Measurements from ENCODE around the gene PTER.

PTER gene, protein sequence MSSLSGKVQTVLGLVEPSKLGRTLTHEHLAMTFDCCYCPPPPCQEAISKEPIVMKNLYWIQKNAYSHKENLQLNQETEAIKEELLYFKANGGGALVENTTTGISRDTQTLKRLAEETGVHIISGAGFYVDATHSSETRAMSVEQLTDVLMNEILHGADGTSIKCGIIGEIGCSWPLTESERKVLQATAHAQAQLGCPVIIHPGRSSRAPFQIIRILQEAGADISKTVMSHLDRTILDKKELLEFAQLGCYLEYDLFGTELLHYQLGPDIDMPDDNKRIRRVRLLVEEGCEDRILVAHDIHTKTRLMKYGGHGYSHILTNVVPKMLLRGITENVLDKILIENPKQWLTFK

DNA sequence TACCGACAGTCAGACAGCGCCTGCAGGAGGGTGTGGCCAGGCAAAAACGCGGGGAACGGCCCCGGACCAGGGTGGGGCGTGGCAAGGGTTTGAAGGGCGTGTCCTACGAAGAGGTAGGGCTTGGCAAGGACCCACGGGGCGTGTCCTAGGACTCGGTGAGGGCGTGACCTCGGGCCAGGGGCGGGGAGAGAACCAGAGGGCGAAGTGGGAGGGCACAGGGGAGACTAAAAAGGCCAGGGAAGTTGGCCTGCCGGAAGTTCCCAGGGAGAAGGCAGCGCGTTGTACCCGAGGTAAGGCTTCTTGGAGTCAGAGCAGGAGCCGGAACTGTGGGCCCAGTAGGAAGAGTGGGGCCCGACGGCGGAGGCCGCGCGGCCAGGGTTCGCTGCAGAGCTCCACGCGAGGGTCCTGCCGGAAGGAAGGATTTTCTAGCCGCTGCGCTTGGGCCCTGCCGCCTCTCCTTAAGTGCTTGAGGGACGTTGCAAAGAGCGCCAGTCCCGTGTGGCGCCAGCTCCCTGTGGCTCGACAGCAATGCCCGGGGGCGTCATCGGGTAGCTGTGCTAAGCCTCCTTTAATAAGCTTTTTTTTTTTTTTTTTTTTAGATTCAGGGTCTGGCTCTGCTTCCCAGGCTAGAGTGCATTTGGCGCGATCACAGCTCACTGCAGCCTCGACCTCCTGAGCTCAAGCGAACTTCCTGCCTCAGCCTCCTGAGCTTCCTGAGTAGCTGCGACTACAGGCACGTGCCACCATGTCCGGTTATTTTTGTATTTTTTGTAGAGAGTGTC, at the start of gene PTER:
Gene PTER, plus strand, starts transcription at position 253 of the 782 bp plus-strand sequence. CDS start 47,375 bp downstream, outside the sequence.
- peak; percentile 67 for DNase-seq

DNA sequence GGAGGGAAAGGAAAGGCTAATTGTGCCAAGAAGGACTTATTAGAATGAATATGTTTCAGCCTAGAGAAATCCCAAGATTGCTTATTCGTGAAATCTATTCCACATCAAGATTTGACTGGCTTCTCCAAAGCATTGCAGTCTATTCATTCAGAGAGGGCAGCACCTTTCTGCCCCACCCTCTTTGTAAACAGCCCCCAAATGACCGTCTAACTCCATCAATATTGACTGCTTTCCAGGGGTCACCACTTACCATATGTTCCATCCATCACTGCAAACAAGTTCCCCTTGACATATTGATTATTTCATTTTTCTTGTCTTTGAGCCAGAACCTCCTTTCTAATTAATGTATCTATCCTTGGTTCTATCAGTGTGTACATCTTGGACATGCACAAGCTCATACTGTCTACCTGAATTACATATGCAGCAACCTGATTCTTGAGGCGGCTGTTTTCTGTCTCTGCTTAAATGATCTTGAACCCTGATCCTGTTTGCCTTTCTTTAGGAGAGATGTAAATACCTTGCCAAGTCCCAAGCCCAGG, 44.2 kb upstream of the PTER start:
- no peak for DNase-seq

DNA sequence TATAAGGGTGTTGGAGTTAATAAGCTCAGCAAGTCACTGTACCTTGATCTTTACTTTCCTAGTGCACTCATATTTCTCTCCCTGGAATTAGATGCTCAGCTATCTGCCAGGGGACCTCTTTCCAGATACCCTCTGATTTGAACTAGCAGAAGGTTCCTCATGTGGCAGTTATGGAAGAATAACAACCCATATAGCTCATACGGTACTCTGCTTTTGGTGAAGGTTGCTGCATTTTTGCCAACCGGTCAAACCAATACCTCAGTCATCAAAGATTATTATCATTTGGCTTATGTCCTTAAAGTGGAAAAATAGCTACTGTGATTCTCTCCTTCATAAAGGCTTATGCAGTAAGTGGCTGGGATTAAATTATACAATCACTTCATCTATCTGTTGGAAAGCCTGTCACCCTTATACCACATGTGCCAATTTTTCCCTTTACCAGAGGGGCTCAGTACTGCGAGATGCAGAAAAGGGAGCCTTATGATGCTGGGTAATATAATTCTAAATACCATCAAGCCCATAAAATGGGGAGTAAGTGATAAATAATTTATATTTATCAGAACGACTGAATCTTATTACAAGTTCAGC, 43.4 kb upstream of the PTER start:
- DNase-seq, result no peak

DNA sequence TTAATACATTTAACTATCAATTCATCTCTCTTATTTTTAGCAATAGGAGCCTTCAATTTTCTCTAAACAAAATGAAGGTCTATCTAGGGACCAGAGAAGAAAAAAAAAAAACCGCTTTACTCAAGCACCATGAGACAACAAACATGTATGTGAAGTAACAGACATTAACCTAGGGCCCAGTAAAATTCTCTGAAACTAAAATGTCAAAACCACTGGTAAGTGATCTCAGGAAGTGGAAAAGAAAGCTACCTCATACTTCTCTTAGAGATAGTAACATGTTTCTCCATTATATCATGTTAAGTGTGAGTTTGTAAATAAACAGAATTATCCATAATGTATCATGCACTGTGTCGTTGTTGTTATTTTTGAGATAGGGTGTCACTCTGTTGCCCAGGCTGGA, 35.4 kb upstream of the PTER start:
- no peak for DNase-seq

DNA sequence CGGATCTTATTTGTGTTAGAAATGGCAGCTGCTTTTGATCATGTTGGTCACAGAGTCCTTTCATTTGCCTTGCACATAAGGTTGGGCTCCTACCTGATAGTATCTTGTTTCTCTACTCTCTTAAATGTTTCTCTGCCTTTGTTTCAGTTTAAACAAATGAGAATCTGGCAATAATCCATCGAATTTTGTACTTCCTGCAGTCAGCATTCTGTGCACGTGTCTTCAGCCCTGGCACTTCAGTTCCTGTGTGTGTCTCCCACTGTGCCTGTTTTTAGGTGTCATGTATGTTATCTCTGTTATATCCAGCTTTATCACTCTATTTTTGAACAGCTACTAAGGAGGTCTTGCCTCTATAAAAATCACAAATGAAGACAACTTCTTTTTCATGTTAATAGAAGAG, 28.4 kb upstream of the PTER start:
- DNase-seq, result no peak

DNA sequence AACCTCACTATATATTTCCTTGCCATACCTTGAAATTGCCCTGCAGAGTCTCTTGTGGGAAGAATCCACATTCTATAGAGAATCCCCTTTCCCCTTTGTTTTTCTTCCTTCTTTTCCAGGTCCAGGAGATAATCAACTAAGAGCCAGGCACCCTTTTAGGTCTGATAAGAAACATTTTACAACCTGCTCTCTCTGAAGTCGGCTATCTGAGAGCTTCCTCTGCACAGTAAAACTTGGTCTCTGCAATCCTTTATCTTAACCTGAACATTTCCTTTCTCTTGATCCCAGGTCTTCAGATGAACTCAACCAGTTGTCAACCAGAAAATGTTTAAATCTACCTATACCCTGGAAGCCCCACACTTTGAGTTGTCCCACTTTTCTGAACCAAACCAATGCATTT, 19.5 kb upstream of the PTER start:
- DNase-seq, result no peak

DNA sequence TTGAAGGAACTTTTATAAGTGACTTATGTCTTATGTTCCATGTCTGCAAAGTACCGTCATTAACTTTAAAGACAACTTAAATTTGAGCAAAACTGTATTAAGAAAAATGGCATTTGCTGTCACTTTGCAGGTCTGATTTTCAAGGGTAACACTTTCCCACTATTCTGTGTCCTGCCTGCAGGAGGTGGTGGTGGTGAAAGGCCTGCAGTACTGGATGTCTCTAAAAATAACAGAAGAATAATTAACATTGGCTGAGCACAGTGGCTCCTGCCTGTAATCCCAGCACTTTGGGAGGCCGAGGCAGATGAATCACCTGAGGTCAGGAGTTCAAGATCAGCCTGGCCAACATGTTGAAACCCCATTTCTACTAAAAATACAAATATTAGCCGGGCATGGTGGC, 13.2 kb upstream of the PTER start:
- DNase-seq, result no peak

DNA sequence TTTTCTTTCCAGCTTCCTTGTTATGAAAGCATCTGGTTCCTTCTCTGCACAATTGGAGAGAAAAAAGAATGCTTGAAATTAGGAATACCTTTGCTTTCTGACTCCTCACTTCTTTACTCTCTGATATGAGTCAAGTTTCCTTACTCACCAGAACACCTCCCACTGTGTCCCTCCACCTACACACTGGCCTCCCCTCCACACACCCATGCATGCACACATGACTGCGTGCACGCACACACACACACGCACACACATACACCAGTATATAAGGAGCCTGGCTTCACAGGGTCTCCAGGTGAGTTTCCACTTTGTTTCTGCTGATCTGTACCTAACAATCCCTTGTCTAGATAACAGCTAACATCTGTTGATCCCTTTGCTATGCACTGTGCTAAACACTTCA, 11.4 kb upstream of the PTER start:
- DNase-seq, result no peak

DNA sequence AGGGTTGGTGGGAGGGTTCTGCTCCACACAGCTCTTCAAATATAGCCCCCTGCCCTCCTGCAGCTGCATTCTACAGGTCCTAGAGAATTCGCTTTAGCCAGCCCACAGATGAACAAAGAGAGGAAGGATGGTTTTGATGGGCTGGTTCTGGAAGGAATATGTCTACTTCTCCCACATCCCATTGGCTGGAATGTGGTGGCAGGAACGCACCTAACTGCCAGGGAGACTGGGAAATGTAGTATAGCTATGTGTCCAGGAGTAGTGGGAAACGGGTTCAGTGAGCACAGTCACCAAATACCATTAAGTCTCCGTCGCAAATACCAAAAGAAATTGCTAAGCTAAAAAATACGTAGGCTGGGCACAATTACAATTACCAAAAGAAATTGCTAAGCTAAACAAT, 7.3 kb upstream of the PTER start:
- no peak for DNase-seq

DNA sequence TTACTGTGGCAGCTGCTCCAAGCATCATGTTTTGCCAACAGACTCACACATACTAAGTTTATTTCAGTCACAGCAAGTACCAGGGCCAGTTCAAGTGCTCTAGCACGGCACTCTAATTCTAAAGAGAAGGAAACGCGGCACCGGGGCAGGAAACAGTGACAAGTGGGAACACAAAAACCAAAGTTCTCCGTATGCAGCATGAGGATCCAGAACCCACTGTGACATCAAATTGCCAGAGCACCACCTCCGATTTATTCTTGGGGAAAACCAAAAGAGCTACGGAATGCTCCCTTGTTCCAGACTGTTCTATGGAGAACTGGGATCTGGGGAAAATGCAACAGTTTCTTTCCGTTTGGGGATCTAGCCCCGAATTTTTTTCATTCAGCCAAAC, 448 bp upstream of the PTER start:
- no peak for DNase-seq

DNA sequence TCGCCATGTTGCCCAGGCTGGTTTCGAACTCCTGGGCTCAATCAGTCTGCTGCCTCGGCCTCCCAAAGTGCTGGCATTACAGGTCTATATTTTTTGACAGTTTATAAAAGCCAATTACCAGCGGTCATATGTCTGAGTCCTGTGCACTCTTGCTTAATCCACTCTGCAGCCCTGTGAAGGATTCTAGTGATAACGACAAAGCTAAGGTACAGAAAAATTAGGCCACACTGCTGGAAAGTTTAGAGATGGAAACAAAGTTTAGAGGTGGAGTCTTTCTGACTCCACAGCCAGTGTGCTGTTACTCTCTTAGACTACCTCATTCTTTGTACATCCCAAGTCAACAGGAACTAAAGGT, 707 bp downstream of the PTER start:
- DNase-seq, result no peak

DNA sequence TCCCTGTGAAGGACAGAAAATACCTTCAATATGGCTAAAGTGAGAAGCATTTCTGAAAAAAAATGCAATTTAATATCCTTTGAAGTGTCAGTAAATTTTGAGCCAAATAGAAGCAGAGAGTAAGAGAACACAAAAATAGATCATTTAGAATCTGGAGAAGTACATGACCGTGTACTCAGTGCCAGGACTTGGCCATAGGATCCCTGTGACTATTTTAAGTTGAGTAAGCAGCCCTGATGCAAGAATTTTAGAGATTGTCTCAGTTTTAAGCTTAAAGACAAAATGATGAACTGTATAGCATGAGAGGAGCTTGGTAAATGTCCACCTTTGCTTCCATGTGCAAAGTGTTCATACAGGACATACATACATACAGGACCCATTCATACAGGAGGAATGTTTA, 2.5 kb downstream of the PTER start:
- DNase-seq, result no peak

DNA sequence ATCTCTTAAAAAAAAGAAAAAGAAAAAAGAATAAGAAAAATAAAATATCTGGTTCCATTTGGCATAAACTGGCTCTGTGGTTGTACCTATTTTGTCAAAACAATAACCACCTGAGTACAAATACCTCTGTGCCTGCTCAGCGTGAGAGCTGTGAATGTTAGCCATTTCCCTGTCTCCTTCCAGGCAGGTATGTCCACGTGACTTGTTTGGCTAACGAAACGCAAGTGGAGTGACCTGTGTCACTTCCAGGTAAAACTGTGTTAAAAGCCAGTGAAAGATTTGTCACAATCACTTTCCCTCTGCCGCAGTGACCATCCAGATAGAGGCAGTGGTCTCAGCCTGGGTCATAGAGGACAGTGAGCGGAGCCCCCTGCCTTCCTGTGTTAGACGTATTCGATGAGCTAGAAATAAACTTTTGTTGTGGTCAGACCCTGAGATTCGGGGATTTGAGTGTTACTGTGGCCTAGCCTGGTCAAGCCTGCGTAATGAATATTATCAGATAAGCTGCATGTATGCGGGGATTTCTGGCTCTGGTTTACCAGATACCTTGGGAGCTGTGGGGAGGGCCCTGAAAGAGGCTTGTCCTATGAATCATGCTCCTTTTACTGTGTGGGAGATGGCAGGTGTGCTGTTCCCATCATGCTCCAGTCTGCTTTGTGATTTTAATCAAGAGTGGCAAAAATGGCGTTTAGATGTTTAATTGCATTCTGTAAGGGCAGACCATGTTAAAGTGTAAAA, 3.8 kb downstream of the PTER start:
- no peak for DNase-seq

DNA sequence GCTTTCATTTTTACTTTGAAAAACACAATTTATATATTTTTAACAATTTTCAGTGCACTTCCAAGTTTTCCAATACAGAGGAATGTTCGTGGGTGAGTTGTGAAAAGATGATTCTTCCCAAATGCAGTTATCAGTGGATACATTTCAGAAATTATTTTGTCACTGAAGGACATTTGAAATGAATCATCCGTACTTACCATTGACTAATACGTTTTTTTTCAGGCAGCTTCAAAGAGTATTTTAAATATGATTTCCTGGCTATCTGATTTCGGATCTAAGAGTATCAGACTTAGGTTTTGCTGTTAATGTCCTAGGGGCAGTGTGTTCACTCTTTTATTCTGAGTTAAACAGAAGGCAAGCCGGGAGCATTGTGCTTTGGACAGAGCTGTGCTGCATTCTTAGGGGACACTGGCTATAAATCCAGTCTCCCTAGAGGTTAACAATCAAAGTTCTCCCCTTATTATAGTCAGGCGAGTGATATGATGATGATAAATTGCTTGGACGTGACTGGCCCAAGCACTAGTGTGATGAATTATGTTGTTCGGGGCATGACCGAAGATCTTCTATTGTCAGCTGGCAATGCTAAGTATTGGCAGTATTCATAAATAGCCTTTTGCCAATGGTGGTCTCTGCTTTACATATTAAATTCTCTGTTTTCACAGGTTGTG, 4.5 kb downstream of the PTER start:
- DNase-seq, result no peak

DNA sequence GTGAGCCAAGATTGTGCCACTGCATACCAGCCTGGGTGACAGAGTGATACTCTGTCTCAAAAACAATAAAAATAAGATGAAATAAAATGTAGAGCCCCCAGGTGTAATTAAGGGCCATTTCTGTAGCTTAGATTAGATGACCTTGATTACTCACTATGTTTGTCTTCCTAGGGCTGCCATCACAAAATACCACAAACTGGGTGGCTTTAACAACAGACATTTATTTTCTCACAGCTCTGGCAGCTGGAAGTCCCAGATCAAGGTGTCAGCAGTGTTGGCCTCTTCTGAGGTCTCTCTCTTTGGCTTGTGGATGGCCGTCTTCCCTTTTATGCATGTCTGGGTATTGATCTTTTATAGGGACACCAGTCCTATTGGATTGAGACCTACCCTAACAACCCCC, 6.1 kb downstream of the PTER start:
- no peak for DNase-seq

DNA sequence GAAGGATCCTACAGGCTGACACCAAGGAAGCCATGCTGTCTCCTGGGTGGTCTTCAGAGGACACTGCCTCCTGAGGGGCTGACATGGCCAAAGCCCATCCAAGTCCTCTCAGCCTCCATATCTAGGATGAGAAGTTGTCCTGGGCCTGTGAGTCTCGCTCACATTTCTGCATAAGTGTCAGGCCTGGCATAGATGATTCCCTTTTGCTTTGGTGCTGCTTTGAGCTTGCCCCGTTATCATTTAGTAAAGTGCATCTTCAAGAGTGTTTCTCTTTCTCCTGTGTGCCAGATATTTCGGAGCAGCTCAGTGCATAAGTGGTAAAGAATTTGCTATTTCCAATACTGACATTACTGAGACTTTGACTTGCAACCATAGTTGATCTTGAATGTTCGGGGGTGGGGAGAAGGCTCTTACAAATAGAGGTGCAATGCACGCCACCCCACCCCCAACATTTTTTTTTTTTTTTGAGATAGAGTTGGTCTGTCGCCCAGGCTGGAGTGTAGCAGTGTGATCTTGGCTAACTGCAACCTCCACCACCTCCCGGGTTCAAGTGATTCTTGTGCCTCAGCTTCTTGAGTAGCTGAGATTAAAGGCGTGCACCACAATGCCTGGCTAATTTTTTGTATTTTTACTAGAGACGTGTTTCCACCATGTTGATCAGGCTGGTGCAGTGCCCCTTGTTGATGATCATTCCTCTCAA, 9.1 kb downstream of the PTER start:
- no peak for DNase-seq

DNA sequence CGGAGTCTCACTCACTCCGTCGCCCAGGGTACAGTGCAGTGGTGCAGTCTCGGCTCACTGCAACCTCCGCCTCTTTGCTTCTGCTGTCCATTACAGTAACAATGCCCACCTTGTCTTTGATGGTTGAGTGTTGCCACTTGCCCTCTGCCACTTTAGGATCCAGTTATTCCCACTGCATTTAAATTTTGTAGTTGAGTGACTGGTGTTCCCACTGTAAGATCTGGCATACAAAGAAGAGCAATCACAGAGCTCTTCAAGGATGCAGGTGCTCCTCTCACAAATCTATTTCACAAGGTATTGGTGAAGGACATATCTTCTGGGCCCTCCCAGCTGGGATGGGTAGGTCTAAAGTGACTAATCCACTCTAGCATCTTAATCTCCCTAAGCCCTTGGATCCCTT, 12.6 kb downstream of the PTER start:
- no peak for DNase-seq

DNA sequence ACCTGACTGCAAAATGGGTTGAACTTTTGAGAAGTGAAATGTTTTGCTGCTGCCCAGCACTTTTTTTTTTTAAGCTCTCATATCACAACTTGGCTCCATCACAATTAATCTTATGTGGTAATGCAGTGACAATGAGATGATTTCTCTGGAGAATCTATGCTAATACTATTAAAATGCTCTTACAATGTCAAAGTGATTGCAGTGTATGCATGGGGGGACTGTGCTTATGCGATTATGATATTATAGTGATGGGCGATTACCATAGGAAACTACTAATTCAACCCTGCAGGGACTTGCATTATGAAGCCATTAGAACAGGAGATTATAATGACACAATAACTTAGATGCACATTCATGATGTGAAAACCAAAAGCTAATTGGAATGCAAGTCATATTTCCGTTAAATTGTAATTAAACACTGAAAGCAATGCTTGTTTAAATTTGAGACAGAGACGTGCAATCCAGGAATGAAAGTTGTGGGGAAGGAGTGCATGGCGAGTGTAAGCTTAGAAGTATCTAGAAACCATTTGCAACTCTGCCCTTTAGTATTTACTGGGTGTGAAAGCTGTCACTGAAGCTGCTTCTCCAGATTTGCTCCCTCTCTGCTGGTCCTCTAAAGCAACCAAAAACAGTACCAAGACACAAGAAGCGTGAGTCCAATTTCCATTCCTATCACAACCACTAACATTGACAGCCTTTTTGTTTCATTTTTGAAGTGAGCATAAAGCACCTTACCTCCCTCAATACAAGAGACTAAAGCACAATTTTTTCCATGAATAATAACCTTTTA, 21.6 kb downstream of the PTER start:
- no peak for DNase-seq

DNA sequence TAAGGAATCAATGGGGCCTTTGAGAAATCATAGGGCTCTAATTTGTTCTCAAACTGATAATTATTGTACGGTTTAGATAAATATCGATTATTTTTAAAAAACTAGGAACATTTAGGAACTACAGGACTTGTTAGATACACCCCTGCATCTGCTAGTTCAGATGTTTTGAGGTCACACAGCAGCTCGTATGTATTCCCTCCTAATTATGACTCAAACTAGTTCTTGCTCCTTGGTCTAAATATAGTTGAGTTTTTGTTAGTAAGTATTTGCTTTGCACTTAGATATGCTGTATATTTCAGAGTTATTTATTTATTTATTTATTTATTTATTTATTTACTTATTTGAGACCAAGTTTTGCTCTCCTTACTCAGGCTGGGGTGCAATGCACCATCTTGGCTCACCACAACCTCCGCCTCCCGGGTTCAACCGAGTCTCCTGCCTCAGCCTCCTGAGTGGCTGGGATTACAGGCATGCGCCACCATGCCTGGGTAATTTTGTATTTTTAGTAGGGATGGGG, 22.7 kb downstream of the PTER start:
- no peak for DNase-seq

DNA sequence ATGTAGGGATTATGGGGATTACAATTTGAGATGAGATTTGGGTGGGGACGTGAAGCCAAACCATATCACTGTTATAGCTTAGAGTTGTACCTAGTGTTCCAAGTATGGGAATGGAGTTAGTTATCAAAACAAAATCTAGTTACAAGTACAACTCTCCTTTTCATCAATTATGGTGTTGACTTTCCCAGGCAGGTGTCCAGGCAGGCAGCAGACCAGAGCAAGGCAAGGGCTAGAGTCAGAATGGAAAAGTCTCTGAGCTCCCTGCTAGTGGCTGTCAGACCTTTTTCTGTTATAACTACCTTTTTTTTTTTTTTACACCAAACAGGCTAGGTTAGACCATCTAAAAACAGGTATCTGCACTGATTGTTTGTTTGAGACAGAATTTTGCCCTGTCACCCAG, 29.2 kb downstream of the PTER start:
- DNase-seq, result no peak

DNA sequence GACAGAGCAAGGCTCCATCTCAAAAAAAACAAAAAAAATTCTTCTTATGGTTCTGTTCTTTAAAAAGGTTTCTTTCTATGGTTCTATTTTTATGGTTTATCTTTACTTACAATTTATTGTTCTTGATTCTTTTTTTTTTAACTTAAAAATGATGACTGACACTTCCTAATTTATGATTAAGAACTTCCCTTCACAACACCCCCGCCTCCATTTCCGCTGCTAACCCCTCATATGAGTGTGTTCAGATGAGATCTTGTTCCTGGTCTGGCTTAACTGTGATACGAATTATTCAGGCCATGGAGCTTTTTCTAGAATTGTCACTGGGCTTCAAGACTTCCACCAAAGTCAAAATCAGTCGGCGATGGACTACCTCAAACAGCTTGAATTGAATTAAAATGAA, 33.9 kb downstream of the PTER start:
- no peak for DNase-seq
